Upper lobe of right lung (tissue), 1 donor: Measurements from ENCODE around the gene PPAT. TPM values are rescaled to one million over a fixed set of nuclear protein-coding genes. Genes with fewer than 3 reads are reported as not detected.

Source experiments
- ATAC-seq: fragments of 200-7000 bp; cut with Tn5 transposase; one replicate; pipeline ENCODE4 v1.9.1; 2020; ENCODE audit warnings: mild to moderate bottlenecking, moderate library complexity
- DNase-seq: peaks from one replicate; pipeline ENCODE4 v3.0.0-alpha.2; 2020
- H3K27ac ChIP-seq: fragments of 200-600 bp; one replicate; pipeline ENCODE4 v1.8.0; 2022
- H3K27me3 ChIP-seq: fragments of 200-600 bp; one replicate; pipeline ENCODE4 v1.8.0; 2022; ENCODE audit warnings: mild to moderate bottlenecking
- H3K36me3 ChIP-seq: fragments of 200-600 bp; one replicate; pipeline ENCODE4 v1.8.0; 2022
- H3K4me1 ChIP-seq: fragments of 200-600 bp; one replicate; pipeline ENCODE4 v1.8.0; 2022
- H3K4me3 ChIP-seq: fragments of 200-600 bp; one replicate; pipeline ENCODE4 v1.8.0; 2022; ENCODE audit warnings: mild to moderate bottlenecking
- H3K9me3 ChIP-seq: fragments of 200-600 bp; one replicate; pipeline ENCODE4 v1.8.0; 2022
- intact Hi-C: fragments of 100-400 bp; cut with DNase I; formaldehyde crosslinking; loops from one replicate; pipeline ENCODE4 v1.11.0; 2022
- total RNA-seq: library from RNA; stranded (reverse); fragmentation: NEBNext Ultra II Directional; extraction: Animal tissue kit (Norgen Biotek cat#: 25700); gene quantifications from one replicate; pipeline ENCODE4 v1.2.1, GENCODE V29; 2021
- TF ChIP-seq, protein P1 (sequence below): fragments of 200-600 bp; IDR thresholded peaks from one replicate; pipeline ENCODE4 v1.8.0; 2022; ENCODE audit warnings: antibody characterized with exemption
- donor health status: DM: no; HTN: yes; CAD: no; lungs with severe emphysema.

Gene PPAT
- total RNA-seq, 1 donor from 2014 or later = 5.8 TPM

DNA sequence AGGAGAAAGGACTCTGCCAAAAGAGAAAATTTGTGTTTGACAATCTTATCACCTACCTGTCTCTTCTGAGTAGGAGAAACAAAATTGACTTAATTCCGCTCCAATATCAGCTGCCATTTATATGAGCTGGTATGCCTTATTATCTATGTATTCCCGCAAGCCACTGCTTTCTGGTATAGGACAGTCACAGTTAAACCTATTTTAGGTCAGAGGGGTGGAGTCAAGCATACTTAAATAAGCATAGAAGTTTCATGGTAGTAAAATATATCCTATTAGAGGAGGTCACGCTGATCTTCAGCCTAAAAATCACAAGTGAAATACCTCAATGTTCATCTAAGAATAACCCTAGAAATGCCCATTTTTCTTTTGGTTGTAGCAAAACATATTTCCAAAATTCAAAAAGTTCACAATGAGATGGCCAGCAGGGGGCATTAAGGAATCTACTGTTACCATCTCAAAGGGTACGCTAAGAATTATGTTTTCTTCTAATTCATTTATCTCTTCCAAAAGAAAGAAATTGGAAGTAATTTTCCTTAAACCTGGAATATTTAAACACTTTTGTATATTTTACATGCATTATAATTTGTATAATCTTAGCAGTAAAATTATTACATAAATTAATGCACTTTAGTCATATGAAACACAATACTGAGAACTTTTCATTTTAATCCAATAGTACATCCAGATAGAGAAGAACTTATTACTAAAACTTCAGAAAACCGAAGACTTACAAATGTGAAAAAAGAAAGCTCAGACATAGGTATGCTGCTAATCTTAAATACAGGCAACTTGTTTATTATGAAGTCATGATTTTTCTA is 10.5 kb downstream of the PPAT start:
- Histone ChIP-seq H3K27ac (no peak overlapping the region), H3K9me3 (no peaks in the 10 kb centered on the region), H3K27me3 (no peaks in the 10 kb centered on the region), H3K4me3 (no peak overlapping the region), H3K36me3 (no peaks in the 10 kb centered on the region), H3K4me1 (no peaks in the 10 kb centered on the region)
- intact Hi-C loops = no loop called here
- TF ChIP-seq, protein P1, sequence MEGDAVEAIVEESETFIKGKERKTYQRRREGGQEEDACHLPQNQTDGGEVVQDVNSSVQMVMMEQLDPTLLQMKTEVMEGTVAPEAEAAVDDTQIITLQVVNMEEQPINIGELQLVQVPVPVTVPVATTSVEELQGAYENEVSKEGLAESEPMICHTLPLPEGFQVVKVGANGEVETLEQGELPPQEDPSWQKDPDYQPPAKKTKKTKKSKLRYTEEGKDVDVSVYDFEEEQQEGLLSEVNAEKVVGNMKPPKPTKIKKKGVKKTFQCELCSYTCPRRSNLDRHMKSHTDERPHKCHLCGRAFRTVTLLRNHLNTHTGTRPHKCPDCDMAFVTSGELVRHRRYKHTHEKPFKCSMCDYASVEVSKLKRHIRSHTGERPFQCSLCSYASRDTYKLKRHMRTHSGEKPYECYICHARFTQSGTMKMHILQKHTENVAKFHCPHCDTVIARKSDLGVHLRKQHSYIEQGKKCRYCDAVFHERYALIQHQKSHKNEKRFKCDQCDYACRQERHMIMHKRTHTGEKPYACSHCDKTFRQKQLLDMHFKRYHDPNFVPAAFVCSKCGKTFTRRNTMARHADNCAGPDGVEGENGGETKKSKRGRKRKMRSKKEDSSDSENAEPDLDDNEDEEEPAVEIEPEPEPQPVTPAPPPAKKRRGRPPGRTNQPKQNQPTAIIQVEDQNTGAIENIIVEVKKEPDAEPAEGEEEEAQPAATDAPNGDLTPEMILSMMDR = peak; percentile 70
- no peak for DNase-seq
- ATAC-seq = no peak

DNA sequence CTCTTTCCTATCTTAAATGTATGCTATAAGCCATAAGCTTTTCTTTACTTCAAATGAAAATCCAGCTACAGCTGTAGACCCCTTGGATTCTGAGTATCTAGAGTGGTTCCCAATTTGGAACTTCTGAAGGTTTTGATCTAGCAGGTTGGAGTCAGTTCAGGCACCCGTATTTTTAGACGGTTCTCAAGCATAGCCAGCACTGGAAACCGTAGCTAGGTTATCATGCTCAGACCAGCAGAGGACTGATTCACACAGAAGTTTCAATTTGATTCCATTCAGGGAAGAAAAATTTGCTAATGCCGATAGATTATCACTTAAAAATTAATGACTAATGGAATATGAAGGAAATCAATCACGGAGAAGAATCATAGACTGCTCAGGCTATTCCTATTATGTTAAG is 11.2 kb downstream of the PPAT start:
- H3K9me3 ChIP-seq = no peaks in the 10 kb centered on the region
- H3K36me3 ChIP-seq = no peaks in the 10 kb centered on the region
- H3K27me3 ChIP-seq = no peaks in the 10 kb centered on the region
- intact Hi-C loops = no loop called here
- H3K27ac ChIP-seq = no peak overlapping the region
- TF ChIP-seq, protein P1 = no peak
- DNase-seq (no peak), ATAC-seq (no peak)
- H3K4me3 ChIP-seq = no peak overlapping the region
- H3K4me1 ChIP-seq = no peaks in the 10 kb centered on the region

DNA sequence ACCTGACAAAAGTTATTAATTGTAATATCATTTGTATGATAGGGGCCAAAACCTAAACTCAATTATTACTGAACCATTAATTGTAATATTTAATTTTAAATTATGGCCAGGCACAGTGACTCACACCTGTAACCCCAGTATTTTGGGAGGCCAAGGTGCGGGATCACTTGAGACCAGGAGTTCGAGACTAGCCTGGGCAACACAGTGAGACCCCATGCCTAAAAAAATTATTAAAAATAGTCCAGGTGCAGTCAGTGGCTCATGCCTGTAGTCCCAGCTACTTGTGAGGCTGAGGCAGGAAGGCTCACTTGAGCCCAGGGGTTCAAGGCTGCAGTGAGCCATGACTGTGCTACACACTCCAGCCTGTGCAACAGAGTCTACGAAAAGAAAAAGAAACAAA is 18.0 kb downstream of the PPAT start:
- TF ChIP-seq, protein P1 = no peak
- DNase-seq (no peak), ATAC-seq (no peak)
- H3K4me3 ChIP-seq = no peak overlapping the region
- no peaks in the 10 kb centered on the region for H3K4me1 ChIP-seq
- no peaks in the 10 kb centered on the region for H3K36me3 ChIP-seq
- H3K27ac ChIP-seq = no peak overlapping the region
- no peaks in the 10 kb centered on the region for H3K9me3 ChIP-seq
- no peaks in the 10 kb centered on the region for H3K27me3 ChIP-seq
- intact Hi-C loops = no loop called here

DNA sequence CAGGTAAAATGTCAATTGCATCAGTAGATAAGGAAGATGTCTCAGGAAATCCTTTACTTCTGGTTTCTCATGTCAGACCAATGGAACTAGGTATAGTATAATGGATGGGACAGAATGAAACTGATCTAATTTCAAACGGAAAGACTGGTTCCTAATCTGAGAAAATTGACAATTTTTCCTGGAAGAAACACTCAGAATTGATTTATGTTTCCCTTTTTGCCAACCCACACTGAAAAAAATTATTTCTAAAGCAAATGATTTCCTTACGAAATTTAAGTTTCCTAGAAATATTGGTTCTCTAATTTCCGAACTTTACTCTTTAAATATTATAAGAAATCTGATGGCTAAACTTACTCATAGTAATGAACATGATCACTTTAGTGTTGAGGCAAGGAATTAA is 19.1 kb downstream of the PPAT start:
- Histone ChIP-seq H3K4me3 (no peak overlapping the region), H3K9me3 (no peaks in the 10 kb centered on the region), H3K27me3 (no peaks in the 10 kb centered on the region), H3K4me1 (no peaks in the 10 kb centered on the region), H3K36me3 (no peaks in the 10 kb centered on the region), H3K27ac (no peak overlapping the region)
- ATAC-seq (no peak), DNase-seq (no peak)
- intact Hi-C loops = no loop called here
- TF ChIP-seq, protein P1 = no peak

DNA sequence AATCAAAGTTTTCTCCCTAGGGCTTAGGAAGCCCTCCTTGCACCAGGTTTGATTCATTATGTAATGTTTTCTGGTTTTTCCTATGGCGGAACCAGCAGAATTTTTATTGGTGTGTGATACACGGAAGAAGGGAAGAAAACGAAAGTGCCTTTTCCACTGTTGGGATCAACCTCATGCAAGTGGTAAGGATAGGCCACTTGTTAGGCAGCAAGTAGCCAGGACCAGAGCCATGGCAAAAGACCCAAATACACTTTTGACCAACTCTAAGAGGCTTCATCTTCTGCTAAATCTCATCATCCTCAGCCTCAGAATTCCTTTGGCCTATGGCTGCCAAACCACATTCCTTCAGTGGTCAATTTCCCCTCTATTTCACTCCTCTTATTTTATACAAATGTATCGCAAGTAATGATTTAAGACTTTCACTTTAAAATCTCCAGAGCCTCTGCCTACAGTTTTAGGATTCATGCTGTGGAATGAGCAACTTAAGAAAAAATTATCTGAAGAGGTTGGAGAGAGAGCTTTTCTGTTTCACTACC is 21.2 kb downstream of the PPAT start:
- H3K4me3 ChIP-seq = no peak overlapping the region
- no peaks in the 10 kb centered on the region for H3K9me3 ChIP-seq
- no peaks in the 10 kb centered on the region for H3K27me3 ChIP-seq
- ATAC-seq (no peak), DNase-seq (no peak)
- TF ChIP-seq, protein P1 = no peak
- H3K4me1 ChIP-seq = no peaks in the 10 kb centered on the region
- H3K36me3 ChIP-seq = no peaks in the 10 kb centered on the region
- no peak overlapping the region for H3K27ac ChIP-seq
- intact Hi-C loops = no loop called here
